DMS 273 (cell line): ENCODE data around the gene GZMH.
"Not testable (repeated sequence)": the region's sequence is repeated elsewhere in the genome, so short reads cannot be mapped to it uniquely, and the experiment has no call there.

Experiments
- DNase-seq: peaks from one replicate; lab custom pipeline; 2025; ENCODE audit not compliant: unreplicated experiment; lab: John Stamatoyannopoulos, UW

The GZMH gene

GRCh38 chr14:24597403-24597802 is 12.1 kb downstream of the GZMH start:
- DNase-seq = no peak

DNA sequence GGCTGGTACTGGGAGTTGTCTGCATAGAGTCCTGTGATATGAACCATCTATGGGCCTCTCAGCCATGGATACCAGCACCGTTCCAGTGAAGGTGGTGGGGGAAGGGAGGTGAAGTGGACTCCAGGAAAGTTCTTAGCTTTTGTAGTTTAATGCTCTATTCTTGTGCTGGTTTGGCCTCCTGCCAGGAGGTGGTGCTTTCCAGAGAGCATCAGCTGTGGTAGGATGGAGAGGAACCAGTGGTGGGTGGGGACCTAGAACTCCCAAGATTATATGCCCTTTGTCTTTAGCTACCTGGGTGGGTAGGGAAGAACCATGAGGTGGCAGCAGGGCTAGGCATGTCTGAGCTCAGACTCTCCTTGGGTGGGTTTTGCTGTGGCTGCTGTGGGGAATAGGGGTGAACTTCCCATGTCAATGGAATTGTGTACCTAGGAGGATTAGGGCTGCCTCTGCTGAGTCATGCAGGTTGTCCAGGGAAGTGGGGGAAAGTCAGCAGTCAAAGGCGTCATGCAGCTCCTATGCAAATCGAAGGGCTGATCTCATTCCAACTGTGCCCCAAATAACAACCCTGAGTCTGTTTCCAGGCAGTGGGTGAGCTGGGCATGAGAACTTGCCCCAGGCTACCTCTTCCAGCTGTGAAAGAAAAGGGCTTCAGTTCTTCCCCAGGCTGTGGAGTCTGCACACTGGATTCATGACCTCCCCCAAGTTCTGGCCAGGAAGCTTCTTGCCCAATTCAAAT is 14.2 kb downstream of the GZMH start:
- no peak for DNase-seq

DNA sequence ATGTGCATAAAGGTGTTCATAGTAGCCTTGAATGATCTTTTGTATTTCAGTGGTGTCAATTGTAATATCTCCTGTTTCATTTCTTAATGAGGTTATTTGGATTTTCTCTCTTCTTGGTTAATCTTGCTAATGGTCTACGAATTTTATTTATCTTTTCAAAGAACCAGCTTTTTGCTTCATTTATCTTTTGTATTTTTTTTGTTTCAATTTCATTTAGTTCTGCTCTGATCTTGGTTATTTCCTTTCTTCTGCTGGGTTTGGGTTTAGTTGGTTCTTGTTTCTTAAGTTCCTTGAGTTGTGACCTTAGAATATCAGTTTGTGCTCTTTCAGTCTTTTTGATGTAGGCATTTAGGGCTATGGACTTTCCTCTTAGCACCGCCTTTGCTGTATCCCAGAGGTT is 18.5 kb downstream of the GZMH start:
- not testable (repeated sequence) for DNase-seq

DNA sequence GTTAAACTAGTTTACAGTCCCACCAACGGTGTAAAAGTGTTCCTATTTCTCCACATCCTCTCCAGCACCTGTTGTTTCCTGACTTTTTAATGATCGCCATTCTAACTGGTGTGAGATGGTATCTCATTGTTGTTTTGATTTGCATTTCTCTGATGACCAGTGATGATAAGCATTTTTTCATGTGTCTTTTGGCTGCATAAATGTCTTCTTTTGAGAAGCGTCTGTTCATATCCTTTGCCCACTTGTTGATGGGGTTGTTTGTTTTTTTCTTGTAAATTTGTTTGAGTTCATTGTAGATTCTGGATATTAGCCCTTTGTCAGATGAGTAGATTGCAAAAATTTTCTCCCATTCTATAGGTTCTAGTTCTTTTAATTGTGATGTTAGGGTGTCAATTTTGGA is 25.1 kb downstream of the GZMH start:
- DNase-seq = not testable (repeated sequence)

DNA sequence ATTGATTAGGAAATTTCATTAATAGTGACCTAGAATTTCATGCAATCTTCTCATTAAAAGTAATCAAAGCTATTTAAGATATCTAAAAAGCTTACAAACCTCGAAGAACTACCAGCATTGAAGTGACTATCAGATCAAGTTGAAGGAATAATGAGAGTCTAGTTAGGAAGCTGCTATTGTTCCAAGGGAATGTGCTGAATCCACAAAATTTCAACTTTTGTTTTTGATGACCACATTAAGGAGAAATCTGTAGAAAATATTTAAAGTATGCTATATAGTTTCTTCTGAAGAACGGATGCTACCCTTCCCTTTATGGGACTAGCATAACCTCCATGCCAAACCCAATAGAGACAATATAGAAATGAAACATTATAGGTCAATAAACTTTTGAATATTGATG is 30.9 kb downstream of the GZMH start:
- DNase-seq = no peak

DNA sequence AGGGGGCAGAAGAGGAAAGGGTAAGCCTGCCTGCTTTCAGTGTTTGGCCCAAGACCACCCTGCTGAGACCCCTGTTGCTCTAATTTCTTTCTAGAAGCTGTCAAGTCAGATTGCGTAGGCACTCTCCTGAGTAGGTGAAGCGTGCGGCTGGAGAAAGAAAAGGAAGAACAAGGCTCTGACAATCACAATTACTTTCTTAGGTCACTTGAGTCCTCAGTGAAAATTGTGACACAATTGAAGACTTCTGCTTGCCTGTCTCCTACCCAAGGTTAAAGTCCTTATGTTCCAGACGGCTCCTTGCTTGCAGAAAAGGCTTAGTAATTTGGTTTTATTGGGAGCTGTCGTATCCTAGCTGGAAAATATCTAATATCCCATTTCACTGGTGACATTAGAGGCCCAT is 32.7 kb downstream of the GZMH start:
- DNase-seq = no peak

GRCh38 chr14:24576182-24576581 is 33.3 kb downstream of the GZMH start, which contains the start of gene CTSG:
TSS of gene CTSG (minus strand) at chr14:24576250. CDS start at chr14:24576223, 27 bp downstream.
- DNase-seq = no peak

DNA sequence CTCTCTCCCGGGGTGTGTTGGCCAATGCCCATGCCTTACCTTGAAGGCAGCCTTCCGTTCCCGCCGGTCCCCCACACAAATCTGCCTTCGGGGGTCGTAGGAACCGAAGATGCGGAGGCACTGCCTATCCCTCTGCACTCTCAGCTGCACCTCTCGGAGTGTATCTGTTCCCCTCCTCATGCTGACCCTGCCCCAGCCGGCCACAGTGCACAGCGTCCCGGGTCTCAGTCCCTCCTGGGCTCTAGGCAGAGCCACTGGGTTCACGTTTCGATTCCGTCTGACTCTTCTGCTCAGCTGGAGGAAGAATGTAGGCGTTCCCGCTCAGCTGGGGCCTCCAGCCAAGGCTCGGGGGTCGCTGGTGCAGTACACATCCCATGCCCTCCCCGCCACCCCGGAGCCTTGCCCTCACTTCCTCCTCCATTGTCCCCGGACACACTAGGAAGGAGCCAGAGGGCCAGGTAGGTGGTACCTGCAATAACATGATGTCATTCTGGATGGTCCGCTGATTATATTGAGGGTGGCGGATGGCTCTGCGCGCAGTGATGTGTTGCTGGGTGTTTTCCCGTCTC is 35.2 kb downstream of the GZMH start:
- no peak for DNase-seq

DNA sequence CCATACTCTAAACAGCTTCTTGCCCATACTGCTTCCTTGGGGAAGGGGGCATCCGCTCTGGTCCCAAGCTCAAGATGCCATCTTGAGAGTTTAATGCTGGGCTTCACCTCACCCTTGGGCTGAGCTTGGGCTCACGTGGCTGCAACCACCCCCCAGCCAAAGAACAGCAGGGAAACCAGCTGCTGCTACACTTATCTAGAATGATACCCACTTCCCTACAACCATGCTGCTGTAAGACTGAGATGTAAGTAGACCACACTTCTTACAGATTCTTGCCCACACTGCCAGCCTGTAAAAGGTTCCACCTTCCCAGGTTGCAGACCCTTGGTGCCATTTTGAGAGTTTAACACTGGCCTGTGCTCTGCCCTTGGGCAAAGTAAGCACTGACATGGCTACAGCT is 43.2 kb downstream of the GZMH start:
- no peak for DNase-seq

DNA sequence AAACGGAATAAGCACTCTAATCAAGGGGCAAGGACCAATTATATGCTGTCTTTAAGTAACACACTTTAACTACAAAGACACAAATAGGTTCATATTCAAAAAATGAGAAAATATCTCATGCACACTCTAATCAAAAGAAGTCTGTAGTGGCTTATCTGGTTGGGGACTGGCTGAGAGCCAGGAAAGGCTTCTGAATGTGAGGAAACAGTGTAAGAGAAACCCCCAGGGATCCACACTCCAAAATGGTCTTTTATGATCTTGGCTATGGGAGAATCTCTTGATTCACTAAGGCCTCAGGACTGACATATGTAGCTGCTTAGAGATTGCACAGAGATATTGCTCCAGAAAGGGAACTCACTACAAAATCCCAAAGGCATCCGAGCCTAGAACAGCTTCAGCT is 43.7 kb downstream of the GZMH start:
- DNase-seq = no peak

DNA sequence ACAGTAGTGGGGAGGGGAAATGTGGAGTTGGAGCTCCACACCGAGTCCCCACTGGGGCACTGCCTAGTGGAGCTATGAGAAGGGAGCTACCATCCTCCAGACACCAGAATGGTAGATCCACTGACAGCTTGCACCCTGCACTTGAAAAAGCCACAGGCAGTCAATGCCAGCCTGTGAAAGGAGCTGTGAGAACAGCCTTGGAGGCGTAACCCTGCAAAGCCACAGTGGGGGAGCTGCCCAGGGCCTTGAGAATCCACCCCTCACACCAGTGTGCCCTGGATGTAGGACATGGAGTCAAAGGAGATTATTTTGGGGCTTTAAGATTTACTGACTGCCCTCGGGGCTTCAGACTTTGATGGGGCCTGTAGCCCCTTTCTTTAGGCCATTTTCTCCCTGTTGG is 46.0 kb downstream of the GZMH start:
- DNase-seq = no peak

DNA sequence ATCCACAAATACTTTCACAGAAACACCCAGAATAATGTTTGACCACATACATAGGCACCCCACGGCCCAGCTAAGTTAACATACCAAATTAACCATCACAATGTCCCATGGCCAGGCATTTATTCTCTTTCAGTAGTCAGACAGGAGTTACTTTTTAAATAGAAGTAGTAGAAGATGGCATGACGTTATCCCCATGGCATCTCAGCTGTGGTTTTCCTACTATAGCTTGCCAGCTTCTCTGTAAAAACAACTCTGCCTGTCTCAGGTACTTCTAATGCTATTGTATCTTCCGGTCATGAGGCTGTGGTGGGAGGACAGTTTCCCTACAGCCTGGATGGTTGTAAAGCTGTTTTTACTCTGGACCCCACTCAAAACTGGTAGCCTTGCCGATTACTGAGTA is 52.7 kb downstream of the GZMH start:
- no peak for DNase-seq
